Type B pancreatic cell (in vitro differentiated cells): ENCODE measurements around the gene SLC37A2. TPM values are rescaled to one million over a fixed set of nuclear protein-coding genes. Genes with fewer than 3 reads are reported as not detected.

ENCODE experiments used
- DNase-seq: peaks from one replicate; pipeline ENCODE4 v3.0.0; 2021; ENCODE audit warnings: mixed read lengths; ENCODE audit not compliant: unreplicated experiment; ENCODE audit errors: extremely low spot score
- H3K27ac Mint-ChIP-seq: 2 replicates; pipeline ENCODE4 v1.8.0; 2021; ENCODE audit warnings: mild to moderate bottlenecking, mixed read lengths
- H3K27me3 Mint-ChIP-seq: 2 replicates; pipeline ENCODE4 v1.8.0; 2021; ENCODE audit warnings: mixed read lengths
- H3K36me3 Mint-ChIP-seq: 2 replicates; pipeline ENCODE4 v1.8.0; 2021; ENCODE audit warnings: mixed read lengths
- H3K4me1 Mint-ChIP-seq: one replicate; pipeline ENCODE4 v1.8.0; 2021; ENCODE audit warnings: mixed read lengths; ENCODE audit not compliant: unreplicated experiment
- H3K4me3 Mint-ChIP-seq: 2 replicates; pipeline ENCODE4 v1.8.0; 2021; ENCODE audit warnings: mild to moderate bottlenecking, mixed read lengths
- H3K9me3 Mint-ChIP-seq: 2 replicates; pipeline ENCODE4 v1.8.0; 2021; ENCODE audit warnings: mixed read lengths
- CTCF ChIP-seq: fragments of 200-600 bp; sonication (generic); conservative IDR thresholded peaks from 2 replicates; pipeline ENCODE4 v1.5.0; 2021; ENCODE audit warnings: antibody characterized with exemption, mild to moderate bottlenecking
- total RNA-seq: library from RNA; stranded (reverse); gene quantifications from 2 replicates; pipeline ENCODE4 v1.2.1, GENCODE V29; 2021; ENCODE audit warnings: low replicate concordance

Gene SLC37A2
- total RNA-seq, 1 donor from 2014 or later: 1.3 TPM

GRCh38 chr11:125100136-125100535, 37.0 kb downstream of the SLC37A2 start:
- Mint-ChIP-seq H3K27me3 (no peaks in the 10 kb centered on the region), H3K27ac (no peak overlapping the region), H3K36me3 (peaks cover 20% of the 10 kb centered on the region), H3K4me1 (no peaks in the 10 kb centered on the region), H3K4me3 (no peak overlapping the region), H3K9me3 (peaks cover 5% of the 10 kb centered on the region)
- DNase-seq: no peak
- no peak for TF ChIP-seq CTCF

GRCh38 chr11:125101596-125101995, 38.5 kb downstream of the SLC37A2 start:
- no peak for DNase-seq
- no peak overlapping the region for H3K27ac Mint-ChIP-seq
- peaks cover 23% of the 10 kb centered on the region for H3K36me3 Mint-ChIP-seq
- H3K27me3 Mint-ChIP-seq: no peaks in the 10 kb centered on the region
- no peak overlapping the region for H3K4me3 Mint-ChIP-seq
- H3K9me3 Mint-ChIP-seq: peaks cover 5% of the 10 kb centered on the region
- H3K4me1 Mint-ChIP-seq: no peaks in the 10 kb centered on the region
- no peak for TF ChIP-seq CTCF

- Mint-ChIP-seq H3K27ac (no peak overlapping the region), H3K27me3 (no peaks in the 10 kb centered on the region), H3K4me1 (no peaks in the 10 kb centered on the region), H3K36me3 (peaks cover 23% of the 10 kb centered on the region), H3K4me3 (no peak overlapping the region), H3K9me3 (peaks cover 5% of the 10 kb centered on the region)
- DNase-seq: no peak
- no peak for TF ChIP-seq CTCF
Observed at GRCh38 chr11:125102025-125102424, 38.9 kb downstream of the SLC37A2 start.

- Mint-ChIP-seq H3K27me3 (no peaks in the 10 kb centered on the region), H3K4me1 (no peaks in the 10 kb centered on the region), H3K36me3 (peaks cover 20% of the 10 kb centered on the region), H3K4me3 (no peak overlapping the region), H3K9me3 (peaks cover 5% of the 10 kb centered on the region), H3K27ac (no peak overlapping the region)
- no peak for TF ChIP-seq CTCF
- no peak for DNase-seq
Observed at GRCh38 chr11:125102510-125102909, 39.4 kb downstream of the SLC37A2 start.

GRCh38 chr11:125105926-125106325, 42.8 kb downstream of the SLC37A2 start:
- H3K9me3 Mint-ChIP-seq: peaks cover 5% of the 10 kb centered on the region
- no peak for TF ChIP-seq CTCF
- peaks cover 8% of the 10 kb centered on the region for H3K4me1 Mint-ChIP-seq
- DNase-seq: no peak
- H3K4me3 Mint-ChIP-seq: no peak overlapping the region
- H3K27me3 Mint-ChIP-seq: no peaks in the 10 kb centered on the region
- no peak overlapping the region for H3K27ac Mint-ChIP-seq
- H3K36me3 Mint-ChIP-seq: peaks cover 9% of the 10 kb centered on the region

GRCh38 chr11:125108469-125108868, 45.4 kb downstream of the SLC37A2 start:
- H3K9me3 Mint-ChIP-seq: peaks cover 18% of the 10 kb centered on the region
- no peak for DNase-seq
- H3K4me3 Mint-ChIP-seq: no peak overlapping the region
- no peak for TF ChIP-seq CTCF
- peaks cover 13% of the 10 kb centered on the region for H3K36me3 Mint-ChIP-seq
- H3K4me1 Mint-ChIP-seq: peaks cover 19% of the 10 kb centered on the region
- no peak overlapping the region for H3K27ac Mint-ChIP-seq
- H3K27me3 Mint-ChIP-seq: peaks cover 4% of the 10 kb centered on the region
